Chondrocyte (in vitro differentiated cells): ENCODE data around the gene YAE1. TPM values are rescaled to one million over a fixed set of nuclear protein-coding genes. Genes with fewer than 3 reads are reported as not detected.

ENCODE experiments used
- DNase-seq: peaks from one replicate; pipeline ENCODE4 v3.0.0; 2021; ENCODE audit warnings: mixed read lengths, low spot score
- H3K27ac Mint-ChIP-seq: one replicate; pipeline ENCODE4 v1.8.0; 2021; ENCODE audit warnings: mild to moderate bottlenecking, moderate library complexity, mixed read lengths; ENCODE audit not compliant: unreplicated experiment
- H3K27me3 Mint-ChIP-seq: 2 replicates; pipeline ENCODE4 v1.8.0; 2021; ENCODE audit warnings: low read depth, mixed read lengths
- H3K36me3 Mint-ChIP-seq: 2 replicates; pipeline ENCODE4 v1.8.0; 2021; ENCODE audit warnings: low read depth, mixed read lengths
- H3K4me1 Mint-ChIP-seq: 2 replicates; pipeline ENCODE4 v1.8.0; 2021; ENCODE audit warnings: low read depth, mild to moderate bottlenecking, mixed read lengths
- H3K4me3 Mint-ChIP-seq: one replicate; pipeline ENCODE4 v1.8.0; 2021; ENCODE audit warnings: mild to moderate bottlenecking, moderate library complexity, mixed read lengths; ENCODE audit not compliant: unreplicated experiment
- H3K9me3 Mint-ChIP-seq: 2 replicates; pipeline ENCODE4 v1.8.0; 2021; ENCODE audit warnings: low read depth, mixed read lengths
- CTCF ChIP-seq: fragments of 200-600 bp; sonication (generic); IDR thresholded peaks from 2 replicates; pipeline ENCODE4 v1.5.0; 2021; ENCODE audit warnings: antibody characterized with exemption, mild to moderate bottlenecking, moderate library complexity
- total RNA-seq: library from RNA; stranded (reverse); gene quantifications from 3 replicates; pipeline ENCODE4 v1.2.1, GENCODE V29; 2021

YAE1 gene
- total RNA-seq, 1 donor from 2014 or later, result 14.9 TPM

- Mint-ChIP-seq H3K4me3 (no peak overlapping the region), H3K27ac (no peak overlapping the region), H3K4me1 (peaks cover 5% of the 10 kb centered on the region), H3K36me3 (no peaks in the 10 kb centered on the region), H3K9me3 (no peaks in the 10 kb centered on the region), H3K27me3 (no peaks in the 10 kb centered on the region)
- no peak for TF ChIP-seq CTCF
- DNase-seq, result no peak
Measured at GRCh38 chr7:39603924-39604323, 37.7 kb downstream of the YAE1 start.

GRCh38 chr7:39605087-39605486 lies 38.9 kb downstream of the YAE1 start:
- Mint-ChIP-seq H3K9me3 (no peaks in the 10 kb centered on the region), H3K27ac (no peak overlapping the region), H3K4me3 (no peak overlapping the region), H3K27me3 (no peaks in the 10 kb centered on the region), H3K4me1 (peaks cover 14% of the 10 kb centered on the region), H3K36me3 (no peaks in the 10 kb centered on the region)
- TF ChIP-seq CTCF, result no peak
- DNase-seq, result no peak

- no peaks in the 10 kb centered on the region for H3K9me3 Mint-ChIP-seq
- no peak for DNase-seq
- no peak overlapping the region for H3K27ac Mint-ChIP-seq
- H3K27me3 Mint-ChIP-seq, result no peaks in the 10 kb centered on the region
- H3K4me3 Mint-ChIP-seq, result no peak overlapping the region
- TF ChIP-seq CTCF, result no peak
- no peaks in the 10 kb centered on the region for H3K36me3 Mint-ChIP-seq
- H3K4me1 Mint-ChIP-seq, result peaks cover 14% of the 10 kb centered on the region
Measured at GRCh38 chr7:39606352-39606751, 40.1 kb downstream of the YAE1 start.

GRCh38 chr7:39606941-39607340 lies 40.7 kb downstream of the YAE1 start:
- no peaks in the 10 kb centered on the region for H3K27me3 Mint-ChIP-seq
- H3K9me3 Mint-ChIP-seq, result no peaks in the 10 kb centered on the region
- no peak overlapping the region for H3K4me3 Mint-ChIP-seq
- TF ChIP-seq CTCF, result no peak
- H3K4me1 Mint-ChIP-seq, result peaks cover 14% of the 10 kb centered on the region
- DNase-seq, result no peak
- H3K27ac Mint-ChIP-seq, result no peak overlapping the region
- no peaks in the 10 kb centered on the region for H3K36me3 Mint-ChIP-seq

GRCh38 chr7:39607865-39608264 lies 41.7 kb downstream of the YAE1 start:
- TF ChIP-seq CTCF, result no peak
- Mint-ChIP-seq H3K27ac (no peak overlapping the region), H3K36me3 (no peaks in the 10 kb centered on the region), H3K9me3 (no peaks in the 10 kb centered on the region), H3K4me3 (no peak overlapping the region), H3K4me1 (peaks cover 14% of the 10 kb centered on the region), H3K27me3 (no peaks in the 10 kb centered on the region)
- no peak for DNase-seq
